HepG2 (cell line): ENCODE data around the gene GUCA1A. TPM values are rescaled to one million over a fixed set of nuclear protein-coding genes. Genes with fewer than 3 reads are reported as not detected.

Experiments
- ATF3 ChIP-seq: sonication (generic); formaldehyde crosslinking; IDR thresholded peaks from 2 replicates; pipeline ENCODE4 v1.4.0; 2020; ENCODE audit warnings: missing genetic modification reagents
- MAX ChIP-seq: IDR thresholded peaks from 2 replicates; pipeline ENCODE4 v1.6.1; 2012; ENCODE audit warnings: inconsistent platforms
- MYC ChIP-seq: sonication (generic); formaldehyde crosslinking; IDR thresholded peaks from 2 replicates; pipeline ENCODE4 v1.9.0; 2021; ENCODE audit warnings: missing genetic modification reagents, borderline replicate concordance
- SNRNP70 ChIP-seq: fragments of 200-400 bp; formaldehyde crosslinking; IDR thresholded peaks from 2 replicates; pipeline ENCODE4 v1.6.1; 2017; ENCODE audit warnings: mild to moderate bottlenecking, low read depth, low read length, moderate library complexity
- ZNF282 ChIP-seq: fragments of 450-650 bp; IDR thresholded peaks from 2 replicates; pipeline ENCODE4 v1.6.1; 2018; ENCODE audit not compliant: partially characterized antibody
- ZNF441 ChIP-seq: sonication (generic); formaldehyde crosslinking; IDR thresholded peaks from 2 replicates; pipeline ENCODE4 v1.7.0; 2021; ENCODE audit warnings: missing genetic modification reagents, borderline replicate concordance
- ZNF619 ChIP-seq: sonication (generic); formaldehyde crosslinking; IDR thresholded peaks from 2 replicates; pipeline ENCODE4 v1.4.0; 2020; ENCODE audit warnings: mild to moderate bottlenecking, missing genetic modification reagents
- ZNF839 ChIP-seq: sonication (generic); formaldehyde crosslinking; IDR thresholded peaks from 2 replicates; pipeline ENCODE4 v1.4.0; 2020; ENCODE audit warnings: missing genetic modification reagents, mild to moderate bottlenecking, borderline replicate concordance
- ZZZ3 ChIP-seq: sonication (generic); formaldehyde crosslinking; IDR thresholded peaks from 2 replicates; pipeline ENCODE4 v1.4.0; 2020; ENCODE audit warnings: missing genetic modification reagents, mild to moderate bottlenecking, borderline replicate concordance
- polyA plus RNA-seq, 8 experiments: library from polyadenylated mRNA; depleted of rRNA in 3 of 8; stranded (reverse) in 7 of 8; unstranded in 1 of 8; fragments of >200 nt; fragmentation: Illumina TruSeq in 4 of 8; extraction: Trizol in 4 of 8; gene quantifications; 2 replicates each; pipeline versions ENCODE4 v1.2.1 to v1.2.3, GENCODE V29; 2011 to 2016; ENCODE audit warnings: low read depth in 4 of 8, missing spikeins in 1 of 8, mixed read lengths in 1 of 8; ENCODE audit not compliant: insufficient read depth in 1 of 8
- total RNA-seq, 5 experiments: library from RNA; depleted of rRNA; stranded (reverse); fragments of >200 nt; fragmentation: Illumina TruSeq; extraction: Trizol; gene quantifications; 2 replicates each; pipeline ENCODE4 v1.2.3, GENCODE V29; 2016; ENCODE audit warnings: low read depth in 1 of 5
- TF ChIP-seq, protein P1 (sequence below): sonication (generic); formaldehyde crosslinking; IDR thresholded peaks from 2 replicates; pipeline ENCODE4 v1.4.0; 2020; ENCODE audit warnings: low read depth, mild to moderate bottlenecking, missing genetic modification reagents
- TF ChIP-seq, protein P2 (sequence below): sonication (generic); formaldehyde crosslinking; IDR thresholded peaks from 2 replicates; pipeline ENCODE4 v1.5.0; 2020; ENCODE audit warnings: mild to moderate bottlenecking, low read depth, missing genetic modification reagents, borderline replicate concordance
- TF ChIP-seq, protein P3 (sequence below): sonication (generic); formaldehyde crosslinking; IDR thresholded peaks from 2 replicates; pipeline ENCODE4 v1.5.1; 2020; ENCODE audit warnings: mild to moderate bottlenecking, missing genetic modification reagents, moderate library complexity
- TF ChIP-seq, protein P4 (sequence below): IDR thresholded peaks from 2 replicates; pipeline ENCODE4 v1.6.1; 2016; ENCODE audit warnings: low read depth, borderline replicate concordance

Gene GUCA1A
- total and polyA plus RNA-seq, 2 of the 13 experiments (the other 11 are each of a cell fraction or from before 2014, with no cell fraction given), result not detected

GRCh38 chr6:42197555-42198362, 24.6 kb downstream of the GUCA1A start (continued):
- TF ChIP-seq MYC (CRISPR knock-in tag) (peak; percentile 28; the same call in 1 of the 2 replicates), ZNF441 (CRISPR knock-in tag) (no peak), ZNF619 (no peak), MAX (peak; percentile 61; the same call in 1 of the 2 replicates), ZNF839 (CRISPR knock-in tag) (no peak), ATF3 (peak; percentile 91; the same call in 1 of the 2 replicates), SNRNP70 (no peak), ZZZ3 (CRISPR knock-in tag) (no peak), ZNF282 (no peak)
- TF ChIP-seq, protein P1, sequence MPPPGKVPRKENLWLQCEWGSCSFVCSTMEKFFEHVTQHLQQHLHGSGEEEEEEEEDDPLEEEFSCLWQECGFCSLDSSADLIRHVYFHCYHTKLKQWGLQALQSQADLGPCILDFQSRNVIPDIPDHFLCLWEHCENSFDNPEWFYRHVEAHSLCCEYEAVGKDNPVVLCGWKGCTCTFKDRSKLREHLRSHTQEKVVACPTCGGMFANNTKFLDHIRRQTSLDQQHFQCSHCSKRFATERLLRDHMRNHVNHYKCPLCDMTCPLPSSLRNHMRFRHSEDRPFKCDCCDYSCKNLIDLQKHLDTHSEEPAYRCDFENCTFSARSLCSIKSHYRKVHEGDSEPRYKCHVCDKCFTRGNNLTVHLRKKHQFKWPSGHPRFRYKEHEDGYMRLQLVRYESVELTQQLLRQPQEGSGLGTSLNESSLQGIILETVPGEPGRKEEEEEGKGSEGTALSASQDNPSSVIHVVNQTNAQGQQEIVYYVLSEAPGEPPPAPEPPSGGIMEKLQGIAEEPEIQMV (CRISPR knock-in tag), result no peak
- TF ChIP-seq, protein P2, sequence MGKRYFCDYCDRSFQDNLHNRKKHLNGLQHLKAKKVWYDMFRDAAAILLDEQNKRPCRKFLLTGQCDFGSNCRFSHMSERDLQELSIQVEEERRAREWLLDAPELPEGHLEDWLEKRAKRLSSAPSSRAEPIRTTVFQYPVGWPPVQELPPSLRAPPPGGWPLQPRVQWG (CRISPR knock-in tag), result no peak
- TF ChIP-seq, protein P3, sequence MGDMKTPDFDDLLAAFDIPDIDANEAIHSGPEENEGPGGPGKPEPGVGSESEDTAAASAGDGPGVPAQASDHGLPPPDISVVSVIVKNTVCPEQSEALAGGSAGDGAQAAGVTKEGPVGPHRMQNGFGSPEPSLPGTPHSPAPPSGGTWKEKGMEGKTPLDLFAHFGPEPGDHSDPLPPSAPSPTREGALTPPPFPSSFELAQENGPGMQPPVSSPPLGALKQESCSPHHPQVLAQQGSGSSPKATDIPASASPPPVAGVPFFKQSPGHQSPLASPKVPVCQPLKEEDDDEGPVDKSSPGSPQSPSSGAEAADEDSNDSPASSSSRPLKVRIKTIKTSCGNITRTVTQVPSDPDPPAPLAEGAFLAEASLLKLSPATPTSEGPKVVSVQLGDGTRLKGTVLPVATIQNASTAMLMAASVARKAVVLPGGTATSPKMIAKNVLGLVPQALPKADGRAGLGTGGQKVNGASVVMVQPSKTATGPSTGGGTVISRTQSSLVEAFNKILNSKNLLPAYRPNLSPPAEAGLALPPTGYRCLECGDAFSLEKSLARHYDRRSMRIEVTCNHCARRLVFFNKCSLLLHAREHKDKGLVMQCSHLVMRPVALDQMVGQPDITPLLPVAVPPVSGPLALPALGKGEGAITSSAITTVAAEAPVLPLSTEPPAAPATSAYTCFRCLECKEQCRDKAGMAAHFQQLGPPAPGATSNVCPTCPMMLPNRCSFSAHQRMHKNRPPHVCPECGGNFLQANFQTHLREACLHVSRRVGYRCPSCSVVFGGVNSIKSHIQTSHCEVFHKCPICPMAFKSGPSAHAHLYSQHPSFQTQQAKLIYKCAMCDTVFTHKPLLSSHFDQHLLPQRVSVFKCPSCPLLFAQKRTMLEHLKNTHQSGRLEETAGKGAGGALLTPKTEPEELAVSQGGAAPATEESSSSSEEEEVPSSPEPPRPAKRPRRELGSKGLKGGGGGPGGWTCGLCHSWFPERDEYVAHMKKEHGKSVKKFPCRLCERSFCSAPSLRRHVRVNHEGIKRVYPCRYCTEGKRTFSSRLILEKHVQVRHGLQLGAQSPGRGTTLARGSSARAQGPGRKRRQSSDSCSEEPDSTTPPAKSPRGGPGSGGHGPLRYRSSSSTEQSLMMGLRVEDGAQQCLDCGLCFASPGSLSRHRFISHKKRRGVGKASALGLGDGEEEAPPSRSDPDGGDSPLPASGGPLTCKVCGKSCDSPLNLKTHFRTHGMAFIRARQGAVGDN, result peak; percentile 5; the same call in 1 of the 2 replicates
- TF ChIP-seq, protein P4, sequence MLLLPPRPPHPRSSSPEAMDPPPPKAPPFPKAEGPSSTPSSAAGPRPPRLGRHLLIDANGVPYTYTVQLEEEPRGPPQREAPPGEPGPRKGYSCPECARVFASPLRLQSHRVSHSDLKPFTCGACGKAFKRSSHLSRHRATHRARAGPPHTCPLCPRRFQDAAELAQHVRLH (CRISPR knock-in tag), result no peak; the same call in 1 of the 2 replicates
